HG03135 (cell line): ENCODE data around the gene KCNAB1.

Experiments
- ATAC-seq: cut with Tn5 transposase; IDR thresholded peaks from one replicate; pipeline ENCODE4 v1.9.1; 2021; ENCODE audit warnings: mild to moderate bottlenecking, moderate library complexity; ENCODE audit not compliant: unreplicated experiment

The KCNAB1 gene

DNA sequence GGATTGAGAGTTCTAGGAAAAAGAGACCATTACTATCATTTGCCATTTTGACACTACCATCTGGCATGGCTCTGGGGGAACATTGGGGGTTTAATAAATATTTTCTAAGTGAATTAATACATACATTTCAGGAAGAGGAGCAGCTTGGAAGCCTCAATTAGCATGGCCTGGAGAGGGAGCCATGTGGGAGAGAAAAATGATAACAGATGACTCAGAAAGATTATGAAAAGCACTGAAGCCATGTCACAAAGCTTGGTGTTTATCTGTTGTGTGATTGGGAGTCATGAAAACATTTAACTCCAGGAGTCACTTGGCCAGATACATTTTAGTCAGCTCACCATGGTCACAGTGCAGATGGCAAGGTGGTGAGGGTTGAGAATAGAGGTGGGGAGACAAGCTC is 313.5 kb downstream of the KCNAB1 start:
- ATAC-seq, result no peak

DNA sequence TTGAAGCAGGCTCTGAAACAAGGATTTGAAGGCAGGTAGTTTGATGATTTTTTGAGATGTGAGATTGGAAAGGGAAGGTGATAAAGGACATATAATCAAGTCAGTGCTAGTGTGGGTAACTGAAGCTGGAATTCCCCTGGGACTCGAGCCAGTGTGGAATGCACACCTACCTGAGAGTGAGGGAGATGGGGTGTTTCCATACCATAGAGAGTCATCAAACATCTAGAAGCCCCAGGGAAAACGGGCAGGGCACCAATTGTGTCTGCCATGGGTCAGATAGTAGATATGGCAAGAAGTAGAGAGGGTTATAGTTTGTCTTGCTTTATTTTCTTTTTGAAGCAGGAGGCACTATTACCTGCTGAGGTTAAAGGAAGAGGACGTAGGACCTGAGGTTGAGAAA is 314.5 kb downstream of the KCNAB1 start:
- no peak for ATAC-seq

DNA sequence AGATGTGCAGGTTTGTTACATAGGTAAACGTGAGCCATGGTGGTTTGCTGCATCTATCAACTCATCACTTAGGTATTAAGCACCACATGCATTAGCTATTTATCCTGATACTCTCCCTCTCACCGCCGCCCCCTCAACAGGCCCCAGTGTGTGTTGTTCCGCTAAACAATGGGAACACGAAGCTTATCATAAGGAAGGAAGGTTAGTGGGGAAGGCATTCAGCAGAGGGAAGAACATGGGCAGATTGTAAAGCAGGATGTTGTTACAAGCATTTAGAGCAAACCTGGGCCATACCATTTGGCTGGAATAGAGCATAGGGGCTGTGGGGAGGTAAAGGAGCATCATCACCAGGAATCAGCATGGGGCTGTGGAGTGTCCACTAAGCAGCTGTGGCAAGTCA is 322.7 kb downstream of the KCNAB1 start:
- ATAC-seq, result no peak

DNA sequence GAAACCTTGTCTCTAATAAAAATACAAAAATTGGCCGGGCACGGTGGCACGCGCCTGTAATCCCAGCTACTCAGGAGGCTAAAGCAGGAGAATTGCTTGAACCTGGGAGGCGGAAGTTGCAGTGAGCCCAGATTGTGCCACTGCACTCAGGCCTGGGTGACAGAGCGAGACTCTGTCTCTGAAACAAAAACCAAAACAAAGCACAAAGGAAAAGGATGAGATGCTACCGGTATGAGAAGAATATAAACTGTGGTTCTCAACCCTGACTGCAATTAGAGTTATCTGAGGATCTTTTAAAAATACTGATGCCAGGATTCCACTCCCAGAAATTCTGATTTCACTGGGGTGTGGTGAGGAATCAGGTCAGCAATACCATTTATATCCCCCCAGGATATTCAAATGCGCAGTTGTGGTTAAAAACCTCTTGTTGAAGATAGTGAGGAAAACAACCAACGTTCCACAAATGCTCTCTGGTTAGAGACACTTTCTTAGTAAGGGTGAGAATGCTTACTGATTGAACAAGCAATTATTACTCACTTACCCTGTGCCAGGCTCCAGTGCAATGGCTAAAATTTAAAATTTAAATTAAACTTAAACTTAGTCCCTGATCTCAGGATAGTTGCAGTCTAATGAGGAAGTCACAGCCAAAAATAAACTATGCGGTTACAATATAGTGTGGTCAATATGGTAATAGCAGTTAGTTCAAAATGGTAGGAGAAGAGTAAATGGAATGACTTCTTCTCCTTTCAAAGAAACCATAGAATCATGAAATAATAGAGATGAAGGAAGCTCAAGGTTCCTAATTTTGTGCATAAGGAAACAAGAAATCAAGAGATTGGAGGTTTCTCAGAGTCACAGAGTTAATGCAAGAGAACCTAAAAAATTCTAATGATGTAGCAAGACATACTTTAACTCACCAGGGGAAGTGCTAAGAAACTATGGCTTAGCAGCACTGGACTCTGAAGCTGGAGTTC is 325.0 kb downstream of the KCNAB1 start:
- no peak for ATAC-seq

DNA sequence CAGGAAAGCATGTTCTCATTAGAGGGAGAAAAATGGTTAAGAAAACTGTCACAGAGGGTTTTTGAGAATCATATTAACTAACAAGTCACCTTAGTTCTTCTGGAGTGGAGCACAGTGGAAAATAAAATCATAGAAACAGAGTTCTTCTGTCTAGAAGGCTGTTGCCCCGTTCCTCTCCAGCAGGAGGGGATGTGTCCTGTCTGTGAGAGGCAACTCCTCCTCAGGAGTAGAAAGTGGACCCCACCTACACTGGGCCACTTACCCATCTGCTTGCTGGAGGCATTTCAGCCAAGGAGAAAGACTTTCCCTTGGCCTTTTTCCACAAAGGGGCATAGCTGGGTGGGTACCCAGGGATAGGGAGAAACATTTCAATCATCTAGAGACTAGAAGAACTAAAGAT is 327.9 kb downstream of the KCNAB1 start:
- peak; percentile 55 for ATAC-seq

DNA sequence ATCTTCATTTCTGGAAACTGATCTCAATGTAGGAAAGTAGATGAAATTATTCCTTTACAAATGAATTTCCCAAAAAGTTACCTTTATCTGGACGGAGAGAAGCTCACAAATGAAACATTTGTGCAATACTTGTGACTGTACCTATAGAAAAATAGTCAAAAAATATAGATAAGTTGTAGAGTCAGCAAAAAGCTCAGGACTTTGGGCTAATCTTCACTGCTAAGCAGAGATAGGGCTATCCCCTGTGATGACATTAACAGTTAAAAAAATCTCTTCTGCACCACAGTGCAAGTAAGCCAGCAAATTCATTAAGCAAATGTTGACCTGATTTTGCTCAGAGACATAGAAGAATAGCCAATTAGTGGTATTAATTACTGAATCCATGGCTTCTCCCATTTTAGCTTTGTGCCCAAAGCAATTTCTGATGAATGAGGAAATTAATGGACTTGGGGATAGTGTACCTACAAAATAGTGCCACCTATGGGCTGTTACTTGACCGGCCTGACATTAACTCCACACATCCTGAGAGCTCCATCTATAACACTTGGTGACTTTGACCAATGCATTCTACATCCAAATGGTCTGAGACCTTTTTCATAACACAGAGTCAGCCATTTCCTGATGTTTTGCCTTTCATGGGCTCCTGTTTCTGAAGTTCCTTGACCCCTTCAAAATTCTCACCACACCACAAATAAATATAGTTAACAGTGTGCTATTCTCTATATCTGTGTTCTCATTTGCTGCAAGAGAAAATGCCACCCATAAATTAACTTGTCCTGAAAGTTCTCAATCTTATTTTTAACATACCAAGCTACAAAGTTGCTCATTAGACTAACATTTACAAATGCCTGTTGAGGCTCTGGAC is 329.6 kb downstream of the KCNAB1 start:
- peak; percentile 69 for ATAC-seq

DNA sequence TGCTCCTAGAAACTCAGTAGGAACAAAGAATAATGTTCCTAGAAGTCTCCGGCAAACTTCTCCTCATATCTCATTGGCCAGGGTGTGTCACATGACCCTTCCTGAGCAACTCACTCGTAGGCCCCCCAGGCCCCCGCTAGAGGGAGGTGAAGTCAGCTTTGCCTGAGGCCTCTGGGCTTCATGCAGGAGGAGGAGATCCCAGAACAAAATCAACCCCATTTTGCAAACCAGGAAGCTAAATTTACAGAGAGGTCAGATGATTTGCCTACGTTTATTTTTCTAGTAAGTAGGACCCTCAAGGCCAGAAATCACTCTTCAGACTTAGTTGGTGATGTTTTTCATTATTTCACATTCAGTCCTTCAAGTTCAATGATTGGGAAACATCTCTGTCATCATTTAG is 335.5 kb downstream of the KCNAB1 start:
- ATAC-seq, result no peak

DNA sequence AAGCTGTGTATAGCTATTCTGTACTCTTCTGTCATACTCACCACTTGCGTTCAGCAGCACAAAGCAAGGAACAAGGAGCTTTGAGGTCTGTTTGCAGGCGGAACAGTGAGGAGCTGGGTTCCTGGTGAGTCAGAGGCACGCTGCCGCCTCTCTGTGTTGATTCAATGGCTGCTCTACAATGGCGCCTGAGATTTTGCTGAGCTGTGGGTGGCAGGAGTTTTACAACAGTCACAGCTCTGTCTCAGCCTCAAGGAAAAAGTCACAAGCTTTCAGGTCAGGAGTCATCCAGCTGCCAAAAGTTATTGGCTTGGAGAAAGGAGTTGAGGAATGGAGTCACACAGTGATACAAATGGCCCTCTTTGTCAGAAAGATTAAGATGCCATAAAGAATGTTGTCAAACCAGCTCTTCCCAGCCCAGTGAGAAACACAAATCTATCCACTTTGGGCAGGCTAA is 336.4 kb downstream of the KCNAB1 start:
- ATAC-seq, result no peak

DNA sequence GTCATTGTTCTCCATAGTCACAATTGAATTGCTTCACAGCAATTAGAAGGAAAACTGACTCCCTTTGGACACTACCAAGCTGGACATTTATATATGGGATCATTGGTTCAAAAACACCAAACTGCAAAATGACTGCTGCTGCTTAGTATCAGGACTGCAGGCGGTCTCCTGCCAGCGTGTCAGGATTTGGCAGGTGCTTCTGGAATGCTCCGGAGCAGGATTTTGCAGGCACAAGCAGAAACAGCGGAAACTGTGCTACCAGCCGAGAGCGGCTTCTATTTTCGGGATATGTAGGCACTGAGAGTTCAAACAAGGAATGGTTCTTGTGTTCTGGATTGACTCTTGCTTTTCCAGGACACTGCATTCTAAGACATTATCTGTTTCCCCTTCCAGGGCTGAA is 339.1 kb downstream of the KCNAB1 start:
- ATAC-seq, result no peak

DNA sequence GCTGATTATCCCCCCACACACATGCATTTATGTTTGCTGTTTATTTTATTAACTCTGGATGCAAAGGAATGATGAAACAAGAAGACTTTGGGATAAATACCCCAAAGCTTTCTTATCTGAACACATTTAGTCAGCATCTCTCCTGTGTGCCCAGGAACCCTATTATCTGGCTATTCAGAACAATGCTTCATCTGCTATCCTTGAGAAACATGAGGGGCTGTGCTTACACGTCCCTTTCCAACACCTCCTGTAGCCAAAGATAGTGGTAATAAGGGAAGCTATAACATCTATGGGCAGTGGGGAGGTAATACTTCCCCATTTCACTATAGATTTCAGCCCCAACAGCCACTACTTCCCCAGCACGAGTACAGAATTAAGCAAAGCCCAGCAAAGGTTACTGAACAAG is 339.8 kb downstream of the KCNAB1 start:
- peak; percentile 76 for ATAC-seq

DNA sequence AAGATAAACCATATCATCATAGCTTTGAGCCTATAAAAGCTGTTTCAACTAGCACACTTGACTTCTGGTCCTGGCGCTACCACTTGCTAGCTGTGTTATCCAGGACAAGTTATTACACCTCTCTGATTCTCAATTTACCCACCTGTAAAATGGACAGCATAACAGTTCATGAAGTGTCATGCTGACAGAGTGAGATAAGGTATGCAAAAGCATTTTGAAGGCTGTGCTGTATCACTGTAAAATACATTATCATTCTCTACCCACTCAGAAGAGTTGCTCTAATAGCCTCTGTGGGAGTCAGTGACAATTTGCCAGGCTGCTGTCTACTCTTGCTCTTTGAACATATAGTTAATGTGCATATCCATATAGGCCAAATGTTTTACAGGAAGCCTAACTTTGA is 341.5 kb downstream of the KCNAB1 start:
- ATAC-seq, result no peak

DNA sequence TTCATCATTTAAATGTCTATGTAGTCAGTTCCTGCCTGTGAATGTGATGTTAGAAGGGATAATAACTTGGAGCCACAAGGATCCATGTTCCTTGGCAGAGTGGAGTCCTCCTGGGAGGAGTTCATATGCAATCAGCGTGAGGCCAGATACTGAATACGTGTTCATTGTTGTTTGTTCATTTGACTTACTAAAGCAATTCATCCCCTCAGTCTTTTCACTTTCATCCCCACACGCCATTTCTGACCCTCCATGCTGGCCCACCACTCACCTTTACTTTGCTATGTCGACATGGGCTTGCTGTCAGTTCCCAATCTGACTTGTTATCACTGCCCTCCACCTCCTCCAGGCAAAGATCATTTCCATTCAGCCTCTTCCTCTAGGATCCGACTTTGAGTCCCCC is 342.7 kb downstream of the KCNAB1 start:
- ATAC-seq, result no peak

DNA sequence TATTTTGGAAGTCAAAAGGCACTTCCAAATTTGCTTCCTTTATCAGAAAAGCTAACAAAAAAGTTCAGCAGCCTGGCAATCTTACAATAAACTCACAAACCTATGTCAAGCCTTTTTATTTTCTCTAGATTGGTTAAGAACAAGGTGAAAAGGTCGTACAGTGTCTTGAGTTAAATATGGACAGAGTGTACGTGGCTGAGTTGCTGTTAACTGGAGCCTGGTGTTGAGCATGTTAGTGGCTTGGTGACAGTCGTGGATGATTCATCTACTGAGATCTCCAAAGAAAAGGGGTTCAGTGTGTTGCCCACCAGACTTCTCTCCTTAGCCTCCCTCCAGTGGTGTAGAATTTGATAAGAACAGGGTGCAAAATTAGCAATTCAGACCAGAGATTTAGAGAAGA is 344.8 kb downstream of the KCNAB1 start:
- ATAC-seq, result no peak

DNA sequence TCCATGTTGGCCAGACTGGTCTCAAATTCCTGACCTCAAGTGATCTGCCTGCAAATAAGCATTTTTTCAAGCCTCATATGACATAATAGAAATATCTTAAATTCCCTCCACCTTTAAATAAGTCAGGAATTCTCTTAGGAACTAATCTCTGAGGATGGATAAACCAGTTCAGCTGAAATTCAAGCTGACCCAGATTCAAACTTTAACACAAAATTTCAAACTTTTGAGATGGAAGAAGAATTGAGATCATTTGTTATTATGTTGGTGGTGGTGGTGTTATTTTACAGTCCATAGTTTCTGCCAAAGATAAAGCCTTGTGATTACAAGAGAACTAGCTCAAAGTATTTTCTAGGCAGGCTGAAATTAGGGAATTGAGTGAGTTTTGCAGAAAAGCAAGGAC is 349.1 kb downstream of the KCNAB1 start:
- no peak for ATAC-seq

DNA sequence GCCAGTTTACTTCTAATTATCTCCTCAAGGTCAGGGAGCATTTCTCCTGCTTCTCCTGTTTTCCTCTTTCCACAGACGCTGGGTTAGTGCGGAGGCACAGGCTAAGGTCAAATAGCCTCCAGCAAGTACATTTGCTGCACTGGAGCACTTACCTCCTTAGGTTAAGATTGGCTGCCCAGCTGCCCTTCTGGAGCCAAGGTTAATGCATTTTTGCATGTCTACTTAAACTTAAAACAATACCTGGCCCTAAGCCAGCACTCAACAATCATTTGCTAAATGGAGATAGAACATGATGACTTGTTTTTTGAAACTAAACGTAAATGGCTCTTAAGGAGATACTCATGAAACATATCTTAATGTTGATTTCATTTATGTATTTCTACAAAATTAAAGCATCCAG is 351.1 kb downstream of the KCNAB1 start:
- no peak for ATAC-seq

DNA sequence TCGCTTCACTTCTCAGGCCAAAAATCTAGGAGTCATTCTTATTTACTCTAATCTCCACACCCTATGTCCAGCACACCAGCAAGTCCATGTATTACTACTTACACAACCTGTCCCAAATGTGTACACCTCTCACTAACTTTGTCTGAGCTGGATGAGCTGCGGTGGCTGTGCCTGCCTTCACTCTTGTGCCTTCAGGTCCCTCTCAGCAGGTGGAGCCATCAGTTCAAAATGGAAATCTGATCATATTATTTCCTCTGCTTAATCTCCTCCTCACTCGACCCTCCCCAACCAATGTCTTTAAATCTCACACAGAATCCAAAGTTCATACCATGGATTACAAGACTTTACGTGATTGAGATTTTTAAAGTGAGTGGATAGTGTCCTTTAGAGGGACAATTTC is 351.8 kb downstream of the KCNAB1 start:
- ATAC-seq, result no peak

DNA sequence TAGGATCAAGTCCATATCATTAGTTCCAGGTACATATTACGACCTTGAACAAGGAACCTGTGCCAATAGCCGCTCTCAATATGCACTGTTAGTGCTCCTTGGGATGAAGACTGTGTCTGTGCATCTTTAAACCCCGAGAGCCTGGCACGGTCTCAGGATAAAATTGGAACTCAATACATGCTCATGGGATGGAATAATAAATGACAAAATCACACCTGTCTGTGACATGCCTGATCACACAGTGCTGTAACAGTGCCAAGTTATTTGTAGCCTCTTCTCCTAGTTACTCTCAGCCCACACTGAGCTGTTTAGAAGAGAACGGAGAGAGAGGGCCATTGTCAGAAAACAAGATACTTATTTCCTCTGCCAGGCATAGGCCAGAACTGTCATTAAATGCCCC is 352.3 kb downstream of the KCNAB1 start:
- no peak for ATAC-seq

DNA sequence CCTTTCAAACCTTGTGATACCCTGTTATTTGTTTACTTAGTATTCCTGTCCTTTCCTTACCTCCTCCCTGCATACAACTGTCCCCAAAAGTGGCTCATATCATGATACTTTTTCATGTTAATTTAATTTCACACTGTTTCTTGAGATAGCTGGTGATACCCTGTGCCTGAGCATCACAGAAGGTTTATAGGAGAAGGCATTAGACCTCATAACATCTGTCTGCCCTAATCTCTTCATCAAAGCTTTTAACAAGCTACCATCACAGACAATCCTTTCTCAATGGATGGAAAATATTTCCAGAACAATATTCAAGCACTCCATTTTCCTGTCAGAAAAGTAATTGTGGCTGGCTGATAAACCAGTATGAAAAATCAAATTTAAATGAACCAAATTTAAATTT is 353.0 kb downstream of the KCNAB1 start:
- ATAC-seq, result no peak

DNA sequence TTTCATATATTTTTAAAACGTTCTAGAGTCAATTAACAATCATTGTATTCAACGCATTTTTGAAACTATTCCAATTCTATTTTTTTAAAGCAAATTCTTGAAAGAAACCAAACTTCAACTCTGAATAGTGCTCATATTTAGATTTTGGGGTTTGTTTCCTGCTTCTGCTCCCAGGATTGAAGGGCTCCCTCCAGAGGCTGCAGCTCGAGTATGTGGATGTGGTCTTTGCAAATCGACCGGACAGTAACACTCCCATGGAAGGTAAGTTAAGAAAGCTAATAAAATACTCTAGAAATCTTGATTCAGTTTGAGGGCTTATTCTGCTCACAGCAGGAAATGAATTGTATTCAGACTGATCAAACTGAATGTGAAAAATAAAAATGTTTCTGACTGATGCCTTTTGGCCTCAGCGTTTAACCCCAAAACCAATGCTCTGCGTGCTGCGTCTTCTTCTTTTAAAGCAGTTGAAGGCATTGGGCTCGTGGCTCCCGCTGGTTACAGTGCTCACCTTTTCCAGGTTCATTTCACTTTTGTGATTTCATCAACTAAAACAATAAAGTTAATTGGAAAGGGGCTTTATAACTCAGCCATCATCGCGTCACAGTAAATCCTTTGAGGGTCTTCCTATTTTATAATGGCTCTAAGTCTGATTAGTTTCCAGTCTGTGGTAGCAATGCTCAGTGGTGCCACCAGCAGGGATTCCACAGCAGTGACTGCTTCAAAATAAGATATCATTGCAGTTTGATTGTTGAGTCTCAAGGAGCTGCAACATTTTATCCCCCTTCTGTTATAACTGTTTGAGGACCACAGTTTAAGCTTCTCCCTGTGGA is 354.4 kb downstream of the KCNAB1 start:
- ATAC-seq, result no peak

DNA sequence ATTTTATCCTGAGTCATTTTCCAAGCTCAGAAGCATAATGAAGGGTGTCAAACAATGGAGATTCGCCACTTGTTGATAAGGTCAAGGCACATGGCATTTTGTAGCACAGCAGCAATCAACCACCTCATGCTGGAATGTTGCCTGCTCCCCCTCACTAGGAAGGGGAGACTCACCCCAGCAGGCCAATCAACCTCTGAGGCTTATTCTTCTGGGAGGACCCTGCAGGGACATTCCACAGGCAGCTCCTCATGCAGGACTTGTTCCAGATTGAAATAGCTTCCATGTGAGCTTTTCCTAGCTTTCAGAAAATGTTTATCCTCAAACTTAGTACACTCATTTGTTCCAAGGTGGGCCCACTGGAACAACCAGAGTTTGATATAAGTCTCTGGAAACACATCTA is 356.9 kb downstream of the KCNAB1 start:
- ATAC-seq, result no peak

DNA sequence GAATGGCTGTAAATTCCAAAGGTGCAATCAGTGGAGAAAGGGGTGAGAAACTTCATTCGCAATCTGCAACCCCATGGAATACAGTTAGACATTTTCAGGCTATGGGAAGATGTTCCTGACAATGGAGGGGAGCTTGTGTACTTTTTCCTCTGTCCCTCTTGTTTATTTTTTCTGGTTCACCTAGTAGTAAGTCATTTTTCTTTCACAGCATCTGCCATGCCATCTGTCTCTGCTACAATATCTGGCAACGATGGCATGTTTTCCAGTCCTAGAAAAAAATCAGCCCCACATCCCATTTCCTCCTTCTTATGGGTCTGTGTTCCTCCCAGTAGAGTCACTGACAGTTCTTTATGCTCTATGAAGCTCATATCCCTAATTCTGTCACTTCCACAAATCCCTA is 358.5 kb downstream of the KCNAB1 start:
- no peak for ATAC-seq
